ENCODE data around the gene EYS.

Gene EYS

DNA sequence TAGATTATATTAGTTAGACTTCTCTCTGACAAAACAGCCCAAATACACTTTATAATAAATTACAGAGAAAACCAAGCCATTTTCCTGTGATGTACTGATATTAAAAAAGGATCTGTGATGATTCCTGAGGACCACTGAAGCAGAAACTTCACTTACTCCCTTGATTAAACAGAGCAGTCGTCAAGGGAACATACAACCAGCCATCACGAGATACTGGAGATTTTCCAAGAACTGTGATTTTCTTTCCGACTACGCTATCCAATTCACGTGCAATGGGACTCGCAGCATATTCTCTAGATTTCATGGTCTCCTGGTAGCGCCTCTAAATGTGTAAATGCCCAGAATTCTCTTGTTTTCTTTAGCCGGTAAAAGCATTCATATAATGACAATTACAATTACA lies 1694.0 kb downstream of the EYS start:
- no peak for DNase-seq (ENCODE audit: low read depth, low spot score)
- H3K27me3 ChIP-seq (ENCODE audit: control insufficient read depth, insufficient read depth, low read length), result no peaks in the 10 kb centered on the region
- H3K27ac ChIP-seq (ENCODE audit: low read length), result no peak overlapping the region
- no peak overlapping the region for H3K4me3 ChIP-seq (ENCODE audit: low read length)
- H3K4me1 ChIP-seq (ENCODE audit: control insufficient read depth, insufficient read depth, low read length), result no peaks in the 10 kb centered on the region
- H3K36me3 ChIP-seq (ENCODE audit: control insufficient read depth, insufficient read depth, low read length), result no peaks in the 10 kb centered on the region
- H3K9me3 ChIP-seq (ENCODE audit: control insufficient read depth, insufficient read depth, low read length), result no peaks in the 10 kb centered on the region
- no CpG with 5 or more reads among the region's 8 CpGs for WGBS (ENCODE audit: insufficient coverage, insufficient read length)

DNA sequence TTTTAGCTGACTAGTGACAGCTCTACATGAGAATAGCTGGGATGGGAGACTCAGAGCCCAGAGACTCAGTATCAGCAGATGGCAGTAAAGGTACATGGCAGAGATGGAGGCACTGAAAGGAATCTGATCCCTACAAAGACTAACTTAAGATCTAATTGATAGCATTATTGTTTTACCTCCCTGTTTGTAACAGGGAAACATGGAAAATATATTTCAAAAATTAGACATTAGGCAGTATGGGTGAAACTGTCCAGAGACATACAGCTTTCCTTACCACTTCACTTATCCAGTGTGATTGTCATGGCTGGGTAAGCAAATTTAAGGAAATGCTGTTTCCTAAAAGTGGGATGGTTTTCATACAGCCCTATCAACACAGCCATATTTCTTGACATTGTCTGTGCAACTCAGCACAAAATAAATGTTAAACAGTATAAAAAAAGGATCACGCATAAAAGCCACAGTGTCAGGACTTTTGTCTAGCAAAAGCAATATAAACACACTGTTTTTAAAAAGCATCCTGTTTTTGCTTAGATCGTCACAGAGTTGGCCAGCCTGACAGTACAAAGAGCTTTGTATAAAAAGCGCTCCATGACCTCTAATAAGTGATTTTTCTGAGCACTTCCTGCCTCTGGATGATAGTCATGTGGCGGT lies 1694.5 kb downstream of the EYS start:
- peak; percentile 31 for DNase-seq (ENCODE audit: low read depth, low spot score)
- H3K27me3 ChIP-seq (ENCODE audit: control insufficient read depth, insufficient read depth, low read length), result no peaks in the 10 kb centered on the region
- no peaks in the 10 kb centered on the region for H3K36me3 ChIP-seq (ENCODE audit: control insufficient read depth, insufficient read depth, low read length)
- no CpG with 5 or more reads among the region's 4 CpGs for WGBS (ENCODE audit: insufficient coverage, insufficient read length)
- H3K4me3 ChIP-seq (ENCODE audit: low read length), result no peak overlapping the region
- H3K4me1 ChIP-seq (ENCODE audit: control insufficient read depth, insufficient read depth, low read length), result no peaks in the 10 kb centered on the region
- no peak overlapping the region for H3K27ac ChIP-seq (ENCODE audit: low read length)
- H3K9me3 ChIP-seq (ENCODE audit: control insufficient read depth, insufficient read depth, low read length), result no peaks in the 10 kb centered on the region

DNA sequence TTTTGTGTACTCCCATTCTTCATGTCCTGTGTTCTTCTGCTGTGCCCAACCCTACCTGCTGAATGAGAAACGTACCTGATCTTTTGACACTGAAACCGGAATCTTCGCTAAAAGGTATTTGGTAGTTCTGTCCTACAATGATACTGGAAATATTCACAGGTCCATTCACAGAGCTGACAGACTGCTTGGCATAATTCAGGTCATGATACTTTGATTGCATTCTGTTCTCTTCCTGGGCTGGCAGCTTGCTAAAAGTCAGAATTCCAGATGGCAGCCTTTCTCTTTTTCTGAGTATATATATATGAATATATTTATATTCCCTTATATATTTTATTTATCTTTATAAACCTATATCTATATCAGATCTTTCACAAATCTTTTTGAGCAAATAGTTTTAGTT lies 1696.4 kb downstream of the EYS start:
- no CpG with 5 or more reads among the region's 3 CpGs for WGBS (ENCODE audit: insufficient coverage, insufficient read length)
- H3K27ac ChIP-seq (ENCODE audit: low read length), result no peak overlapping the region
- no peak for DNase-seq (ENCODE audit: low read depth, low spot score)

DNA sequence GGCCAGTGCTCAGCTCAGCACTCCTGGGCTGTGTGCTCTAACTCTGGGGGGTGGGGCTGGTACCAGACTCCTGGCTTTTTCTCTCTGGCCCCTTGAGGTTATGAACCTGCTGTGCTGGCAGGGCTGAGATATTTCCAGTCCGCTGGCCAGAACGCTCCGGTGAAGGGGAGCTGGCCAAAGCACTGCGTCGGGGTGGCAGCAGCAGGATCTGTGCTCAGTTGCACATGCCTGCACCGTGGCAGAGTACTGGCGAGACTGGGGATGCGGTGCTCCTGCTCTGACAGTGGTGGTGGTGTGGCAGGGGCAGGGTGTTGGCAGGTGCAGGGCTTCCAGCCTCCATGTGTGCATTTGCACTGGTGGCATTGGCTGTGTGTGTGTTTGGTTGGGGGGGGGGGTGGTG lies 1697.0 kb downstream of the EYS start:
- no CpG with 5 or more reads among the region's 8 CpGs for WGBS (ENCODE audit: insufficient coverage, insufficient read length)
- Histone ChIP-seq H3K27ac (ENCODE audit: low read length) (no peak overlapping the region), H3K36me3 (ENCODE audit: control insufficient read depth, insufficient read depth, low read length) (no peaks in the 10 kb centered on the region), H3K27me3 (ENCODE audit: control insufficient read depth, insufficient read depth, low read length) (no peaks in the 10 kb centered on the region), H3K4me1 (ENCODE audit: control insufficient read depth, insufficient read depth, low read length) (no peaks in the 10 kb centered on the region), H3K9me3 (ENCODE audit: control insufficient read depth, insufficient read depth, low read length) (no peaks in the 10 kb centered on the region), H3K4me3 (ENCODE audit: low read length) (no peak overlapping the region)
- DNase-seq (ENCODE audit: low read depth, low spot score), result no peak

More for the DNA sequence above, 1696.4 kb downstream of the EYS start:
- no peaks in the 10 kb centered on the region for H3K4me1 ChIP-seq (ENCODE audit: control insufficient read depth, insufficient read depth, low read length)
- H3K27me3 ChIP-seq (ENCODE audit: control insufficient read depth, insufficient read depth, low read length), result no peaks in the 10 kb centered on the region
- no peaks in the 10 kb centered on the region for H3K9me3 ChIP-seq (ENCODE audit: control insufficient read depth, insufficient read depth, low read length)
- no peaks in the 10 kb centered on the region for H3K36me3 ChIP-seq (ENCODE audit: control insufficient read depth, insufficient read depth, low read length)
- no peak overlapping the region for H3K4me3 ChIP-seq (ENCODE audit: low read length)

DNA sequence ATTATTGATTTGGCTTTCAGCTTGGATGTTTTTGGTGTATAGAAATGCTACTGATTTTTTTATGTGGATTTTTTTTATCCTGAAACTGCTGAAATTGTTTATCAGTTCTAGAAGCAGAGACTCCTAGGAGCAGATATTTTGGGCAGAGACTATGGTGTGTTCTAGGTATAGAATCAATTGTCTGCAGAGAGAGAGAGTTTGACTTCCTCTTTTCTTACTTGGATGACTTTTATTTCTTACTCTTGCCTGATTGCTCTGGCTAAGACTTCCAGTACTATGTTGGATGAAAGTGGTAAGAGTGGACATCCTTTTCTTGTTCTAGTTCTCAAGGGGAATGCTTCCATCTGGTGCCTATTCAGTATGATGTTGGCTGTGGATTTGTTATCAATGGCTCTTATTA lies 1700.8 kb downstream of the EYS start:
- H3K4me1 ChIP-seq (ENCODE audit: control insufficient read depth, insufficient read depth, low read length), result no peaks in the 10 kb centered on the region

DNA sequence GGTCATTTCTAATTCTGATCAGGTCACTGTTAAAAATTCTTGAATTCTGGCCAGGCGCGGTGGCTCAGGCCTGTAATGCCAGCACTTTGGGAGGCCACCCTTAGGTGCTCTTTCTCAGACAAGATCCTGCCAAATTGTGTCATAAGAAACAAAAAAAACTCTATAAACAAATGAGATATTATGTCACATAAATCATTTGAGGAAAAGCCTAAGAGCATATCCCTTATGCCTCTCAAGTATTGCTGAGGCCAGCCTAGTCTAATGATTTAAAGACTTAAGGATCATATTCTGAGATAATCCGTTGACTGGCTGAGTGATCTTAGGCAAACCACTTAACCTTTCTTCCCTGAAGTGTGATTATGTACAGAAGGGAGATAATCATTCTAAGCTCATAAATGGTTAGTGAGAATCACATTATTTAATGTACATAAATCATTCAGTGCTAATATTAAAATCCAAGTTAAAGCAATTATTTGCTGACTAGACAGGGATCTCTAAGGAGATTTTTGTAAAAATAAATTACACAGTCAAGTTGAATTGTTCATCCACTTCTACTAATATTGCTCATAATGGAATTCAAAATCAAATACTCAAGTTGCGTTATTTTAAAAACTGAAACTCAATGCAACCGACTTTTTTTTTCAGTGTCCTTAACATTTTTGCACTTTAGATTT lies 1706.1 kb downstream of the EYS start:
- Histone ChIP-seq H3K4me1 (ENCODE audit: control insufficient read depth, insufficient read depth, low read length) (no peaks in the 10 kb centered on the region), H3K27me3 (ENCODE audit: control insufficient read depth, insufficient read depth, low read length) (no peaks in the 10 kb centered on the region), H3K27ac (ENCODE audit: low read length) (no peak overlapping the region), H3K9me3 (ENCODE audit: control insufficient read depth, insufficient read depth, low read length) (no peaks in the 10 kb centered on the region), H3K36me3 (ENCODE audit: control insufficient read depth, insufficient read depth, low read length) (no peaks in the 10 kb centered on the region), H3K4me3 (ENCODE audit: low read length) (no peak overlapping the region)
- WGBS (ENCODE audit: insufficient coverage, insufficient read length), result no CpG with 5 or more reads among the region's 5 CpGs
- DNase-seq (ENCODE audit: low read depth, low spot score), result no peak

More for the DNA sequence above, 1700.8 kb downstream of the EYS start:
- no peak overlapping the region for H3K27ac ChIP-seq (ENCODE audit: low read length)
- no peaks in the 10 kb centered on the region for H3K9me3 ChIP-seq (ENCODE audit: control insufficient read depth, insufficient read depth, low read length)
- DNase-seq (ENCODE audit: low read depth, low spot score), result no peak
- no peaks in the 10 kb centered on the region for H3K36me3 ChIP-seq (ENCODE audit: control insufficient read depth, insufficient read depth, low read length)
- H3K27me3 ChIP-seq (ENCODE audit: control insufficient read depth, insufficient read depth, low read length), result no peaks in the 10 kb centered on the region
- H3K4me3 ChIP-seq (ENCODE audit: low read length), result no peak overlapping the region

DNA sequence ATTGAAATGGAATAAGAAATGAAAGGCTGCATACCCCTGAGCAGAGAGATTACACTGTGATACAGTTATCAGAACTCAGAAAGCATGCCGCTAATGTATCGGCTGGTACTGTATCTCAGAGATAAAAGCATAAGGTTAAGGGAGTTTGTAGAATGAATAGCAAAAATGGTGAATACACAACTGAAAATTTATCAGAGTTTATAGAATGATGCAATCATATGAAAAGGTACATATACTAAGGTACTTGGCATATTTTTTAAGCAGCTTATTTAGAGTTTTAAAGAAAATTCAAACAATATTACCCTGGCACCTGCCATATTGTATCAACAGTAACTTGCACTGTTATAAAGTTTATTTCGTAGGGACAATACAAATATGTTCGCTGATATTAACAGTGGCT lies 1707.4 kb downstream of the EYS start:
- WGBS (ENCODE audit: insufficient coverage, insufficient read length), result no CpG with 5 or more reads among the region's 4 CpGs
- no peaks in the 10 kb centered on the region for H3K4me1 ChIP-seq (ENCODE audit: control insufficient read depth, insufficient read depth, low read length)
- no peaks in the 10 kb centered on the region for H3K9me3 ChIP-seq (ENCODE audit: control insufficient read depth, insufficient read depth, low read length)
- no peak for DNase-seq (ENCODE audit: low read depth, low spot score)
- H3K4me3 ChIP-seq (ENCODE audit: low read length), result no peak overlapping the region
- no peaks in the 10 kb centered on the region for H3K27me3 ChIP-seq (ENCODE audit: control insufficient read depth, insufficient read depth, low read length)
- no peaks in the 10 kb centered on the region for H3K36me3 ChIP-seq (ENCODE audit: control insufficient read depth, insufficient read depth, low read length)
- no peak overlapping the region for H3K27ac ChIP-seq (ENCODE audit: low read length)

DNA sequence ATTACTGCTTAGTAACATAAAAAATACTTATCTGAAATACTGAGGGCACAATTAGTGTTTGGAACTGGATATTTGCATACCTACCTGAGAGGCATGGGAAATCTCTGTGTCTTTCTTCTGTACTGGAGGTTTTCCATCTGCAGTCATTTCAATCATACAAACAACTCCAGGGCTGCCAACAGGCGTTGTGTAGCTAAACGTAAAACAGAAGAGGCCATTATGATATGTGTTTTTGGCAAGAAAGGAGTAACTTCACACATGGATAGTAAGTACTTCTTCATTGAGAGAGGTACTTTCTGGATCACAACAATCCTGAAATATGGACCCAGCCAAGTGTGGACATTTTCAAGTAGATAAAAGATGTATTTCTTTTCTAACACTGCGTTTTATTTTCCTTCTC lies 1708.0 kb downstream of the EYS start:
- Histone ChIP-seq H3K36me3 (ENCODE audit: control insufficient read depth, insufficient read depth, low read length) (no peaks in the 10 kb centered on the region), H3K27me3 (ENCODE audit: control insufficient read depth, insufficient read depth, low read length) (no peaks in the 10 kb centered on the region), H3K4me3 (ENCODE audit: low read length) (no peak overlapping the region), H3K27ac (ENCODE audit: low read length) (no peak overlapping the region), H3K9me3 (ENCODE audit: control insufficient read depth, insufficient read depth, low read length) (no peaks in the 10 kb centered on the region), H3K4me1 (ENCODE audit: control insufficient read depth, insufficient read depth, low read length) (no peaks in the 10 kb centered on the region)
- no CpG with 5 or more reads among the region's 3 CpGs for WGBS (ENCODE audit: insufficient coverage, insufficient read length)
- DNase-seq (ENCODE audit: low read depth, low spot score), result no peak

DNA sequence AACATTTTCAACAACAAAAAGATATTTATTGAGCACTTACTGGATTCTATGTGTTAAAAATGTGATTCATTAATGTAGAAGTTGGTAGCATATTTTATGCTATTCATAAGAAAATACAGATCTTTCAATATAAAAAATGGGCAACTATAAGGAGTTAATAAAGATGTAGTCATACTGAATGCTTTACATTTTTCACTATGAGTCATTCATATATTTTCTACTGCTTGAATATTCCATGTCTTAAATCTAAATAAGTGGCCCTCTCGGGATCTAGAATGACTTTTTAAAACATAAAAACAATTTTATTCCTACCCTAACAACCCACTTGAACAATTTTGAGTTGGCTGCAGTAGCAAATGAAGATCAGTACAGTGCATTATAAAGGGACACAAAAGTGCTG lies 1709.3 kb downstream of the EYS start:
- H3K27ac ChIP-seq (ENCODE audit: low read length), result no peak overlapping the region
- no peaks in the 10 kb centered on the region for H3K27me3 ChIP-seq (ENCODE audit: control insufficient read depth, insufficient read depth, low read length)
- no peaks in the 10 kb centered on the region for H3K9me3 ChIP-seq (ENCODE audit: control insufficient read depth, insufficient read depth, low read length)
- no CpG with 5 or more reads among the region's 1 CpG for WGBS (ENCODE audit: insufficient coverage, insufficient read length)
- no peak for DNase-seq (ENCODE audit: low read depth, low spot score)
- no peaks in the 10 kb centered on the region for H3K4me1 ChIP-seq (ENCODE audit: control insufficient read depth, insufficient read depth, low read length)
- no peak overlapping the region for H3K4me3 ChIP-seq (ENCODE audit: low read length)
- H3K36me3 ChIP-seq (ENCODE audit: control insufficient read depth, insufficient read depth, low read length), result no peaks in the 10 kb centered on the region

DNA sequence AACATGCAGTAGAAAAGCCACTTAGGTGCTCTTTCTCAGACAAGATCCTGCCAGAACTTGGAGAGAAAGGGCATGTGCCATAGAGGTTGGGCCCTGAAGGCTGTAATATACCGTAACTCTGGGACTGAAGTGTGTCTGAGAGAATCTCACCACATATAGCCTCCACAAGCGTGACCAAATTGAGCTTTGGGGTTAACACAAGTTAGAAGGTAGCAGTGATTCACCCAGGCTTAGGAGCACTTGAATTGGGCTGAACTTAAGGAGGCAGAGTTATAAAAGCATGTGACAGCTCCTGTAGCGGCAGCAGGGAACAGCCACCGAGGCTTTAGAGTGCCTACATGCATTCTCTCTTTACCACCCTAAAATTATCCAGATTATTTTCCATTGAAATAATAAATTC lies 1709.8 kb downstream of the EYS start:
- no CpG with 5 or more reads among the region's 4 CpGs for WGBS (ENCODE audit: insufficient coverage, insufficient read length)
- DNase-seq (ENCODE audit: low read depth, low spot score), result no peak
- H3K4me3 ChIP-seq (ENCODE audit: low read length), result no peak overlapping the region

DNA sequence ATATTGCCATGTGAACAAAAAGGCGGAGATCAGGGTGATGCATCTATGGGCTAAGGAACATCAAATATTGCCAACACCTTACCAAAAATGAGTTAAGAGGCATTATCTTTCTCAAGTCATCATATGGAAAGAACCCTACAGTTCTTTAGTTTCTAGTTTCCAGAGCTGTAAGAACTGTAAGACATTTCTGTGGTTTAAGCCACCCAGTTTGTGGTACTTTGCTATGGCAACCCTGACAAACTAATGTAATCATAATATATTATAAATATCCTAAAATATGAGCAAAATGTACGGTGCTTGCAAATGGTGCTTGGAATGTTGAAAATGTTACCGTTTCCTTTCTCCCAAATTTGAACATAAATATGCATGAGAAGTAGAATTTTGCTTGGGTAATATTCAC lies 1721.8 kb downstream of the EYS start:
- no peaks in the 10 kb centered on the region for H3K27me3 ChIP-seq (ENCODE audit: control insufficient read depth, insufficient read depth, low read length)
- DNase-seq (ENCODE audit: low read depth, low spot score), result no peak
- no peaks in the 10 kb centered on the region for H3K36me3 ChIP-seq (ENCODE audit: control insufficient read depth, insufficient read depth, low read length)
- H3K27ac ChIP-seq (ENCODE audit: low read length), result no peak overlapping the region
- WGBS (ENCODE audit: insufficient coverage, insufficient read length), result no CpG with 5 or more reads among the region's 3 CpGs
- H3K9me3 ChIP-seq (ENCODE audit: control insufficient read depth, insufficient read depth, low read length), result no peaks in the 10 kb centered on the region
- H3K4me3 ChIP-seq (ENCODE audit: low read length), result no peak overlapping the region
- H3K4me1 ChIP-seq (ENCODE audit: control insufficient read depth, insufficient read depth, low read length), result no peaks in the 10 kb centered on the region

More for the DNA sequence above, 1709.8 kb downstream of the EYS start:
- H3K36me3 ChIP-seq (ENCODE audit: control insufficient read depth, insufficient read depth, low read length), result no peaks in the 10 kb centered on the region
- no peaks in the 10 kb centered on the region for H3K9me3 ChIP-seq (ENCODE audit: control insufficient read depth, insufficient read depth, low read length)
- no peaks in the 10 kb centered on the region for H3K27me3 ChIP-seq (ENCODE audit: control insufficient read depth, insufficient read depth, low read length)
- H3K4me1 ChIP-seq (ENCODE audit: control insufficient read depth, insufficient read depth, low read length), result no peaks in the 10 kb centered on the region
- H3K27ac ChIP-seq (ENCODE audit: low read length), result no peak overlapping the region

Data from iPS DF 6.9 (cell line).